Prostate gland (tissue), 2 donors: ENCODE data around the gene DGKZ.

Source experiments
- POLR2AphosphoS5 ChIP-seq: sonication (generic); formaldehyde crosslinking; IDR thresholded peaks from one replicate; pipeline ENCODE4 v1.6.1; 2017; ENCODE audit warnings: antibody characterized with exemption
- TF ChIP-seq, protein P1 (sequence below), 4 experiments: fragments of 200-600 bp in 2 of 4; fragments of 450-650 bp in 2 of 4; sonication (generic) in 2 of 4; IDR thresholded peaks; 1 replicate in 3 of 4; 2 replicates in 1 of 4; pipeline ENCODE4 v1.5.1; 2016 to 2019; ENCODE audit warnings: antibody characterized with exemption in 4 of 4, mild to moderate bottlenecking in 2 of 4, moderate library complexity in 2 of 4

DNA sequence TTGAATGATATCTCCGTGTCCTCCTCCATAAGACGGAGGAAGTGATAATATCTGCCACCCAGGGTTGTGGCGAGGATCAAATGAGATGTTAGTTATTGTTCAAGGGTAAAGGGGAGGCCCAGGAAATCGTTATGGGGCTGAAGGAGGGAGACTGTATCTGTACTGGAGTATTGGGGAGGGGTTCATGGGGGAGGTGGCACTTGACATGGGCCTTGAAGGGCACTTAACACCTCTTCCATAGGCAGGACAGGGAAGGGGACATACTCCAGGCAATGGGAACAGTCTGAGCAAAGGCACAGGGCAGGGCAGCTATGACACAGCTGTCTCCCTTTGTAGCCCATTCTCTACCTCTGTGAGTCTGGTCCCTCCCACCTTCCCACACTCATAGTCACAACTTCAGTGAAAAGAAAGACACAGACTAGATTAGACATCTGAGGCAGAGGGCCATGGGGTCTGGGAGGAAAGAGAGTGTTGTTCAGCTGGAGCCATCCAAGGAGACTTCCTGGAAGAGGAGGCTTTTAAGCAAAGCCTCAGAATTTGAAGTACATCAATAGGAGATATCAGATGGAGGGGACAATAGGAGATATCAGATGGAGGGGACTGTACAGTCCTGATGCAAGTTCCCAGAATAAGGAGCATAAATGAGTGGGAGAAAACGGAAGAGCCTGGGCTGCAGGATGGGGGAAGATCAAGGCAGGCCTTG is 15.8 kb upstream of the DGKZ start:
- no peak for TF ChIP-seq POLR2AphosphoS5
- TF ChIP-seq, protein P1, sequence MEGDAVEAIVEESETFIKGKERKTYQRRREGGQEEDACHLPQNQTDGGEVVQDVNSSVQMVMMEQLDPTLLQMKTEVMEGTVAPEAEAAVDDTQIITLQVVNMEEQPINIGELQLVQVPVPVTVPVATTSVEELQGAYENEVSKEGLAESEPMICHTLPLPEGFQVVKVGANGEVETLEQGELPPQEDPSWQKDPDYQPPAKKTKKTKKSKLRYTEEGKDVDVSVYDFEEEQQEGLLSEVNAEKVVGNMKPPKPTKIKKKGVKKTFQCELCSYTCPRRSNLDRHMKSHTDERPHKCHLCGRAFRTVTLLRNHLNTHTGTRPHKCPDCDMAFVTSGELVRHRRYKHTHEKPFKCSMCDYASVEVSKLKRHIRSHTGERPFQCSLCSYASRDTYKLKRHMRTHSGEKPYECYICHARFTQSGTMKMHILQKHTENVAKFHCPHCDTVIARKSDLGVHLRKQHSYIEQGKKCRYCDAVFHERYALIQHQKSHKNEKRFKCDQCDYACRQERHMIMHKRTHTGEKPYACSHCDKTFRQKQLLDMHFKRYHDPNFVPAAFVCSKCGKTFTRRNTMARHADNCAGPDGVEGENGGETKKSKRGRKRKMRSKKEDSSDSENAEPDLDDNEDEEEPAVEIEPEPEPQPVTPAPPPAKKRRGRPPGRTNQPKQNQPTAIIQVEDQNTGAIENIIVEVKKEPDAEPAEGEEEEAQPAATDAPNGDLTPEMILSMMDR (IDR thresholded peaks at IDR 0.05) = no peak
